Renal cortex interstitium (tissue), 3 donors: ENCODE data around the gene KPNA1. TPM values are rescaled to one million over a fixed set of nuclear protein-coding genes. Genes with fewer than 3 reads are reported as not detected.

Experiments
- polyA plus RNA-seq, 3 donors: library from polyadenylated mRNA; unstranded; fragments of 120-200 nt; gene quantifications; one replicate each; pipeline ENCODE4 v1.2.1, GENCODE V29; 2013; ENCODE audit not compliant: insufficient read length in 3 of 3

Gene KPNA1
- polyA plus RNA-seq, 3 donors = 43.1 to 56.0 (median 46.9) TPM

Other genes with a start within 250 kb of the KPNA1 start
- gene CSTA, start 189.7 kb downstream of the KPNA1 start, polyA plus RNA-seq = 1 to 10 TPM in 1 of 3 donors, under 1 TPM in 2; 0.74 to 1.1 (median 0.86) TPM
- gene MIX23, start 131.7 kb downstream of the KPNA1 start, polyA plus RNA-seq = 10 to 100 TPM; 49.0 to 70.6 (median 54.0) TPM
- 10 to 100 TPM; 69.6 to 73.1 (median 70.8) TPM for gene FAM162A, start 130.8 kb downstream of the KPNA1 start, polyA plus RNA-seq
- 10 to 100 TPM in 1 of 3 donors, 1 to 10 TPM in 2; 9.1 to 12.5 (median 9.9) TPM for gene WDR5B, start 98.9 kb downstream of the KPNA1 start, polyA plus RNA-seq
- 10 to 100 TPM; 13.4 to 16.6 (median 13.6) TPM for gene PARP9, start 49.4 kb upstream of the KPNA1 start, polyA plus RNA-seq
- 10 to 100 TPM; 12.0 to 14.2 (median 13.3) TPM for gene DTX3L, start 49.4 kb upstream of the KPNA1 start, polyA plus RNA-seq
- under 1 TPM; 0.32 to 0.58 (median 0.47) TPM for gene PARP15, start 62.7 kb upstream of the KPNA1 start, polyA plus RNA-seq
- 10 to 100 TPM; 18.8 to 28.3 (median 24.3) TPM for gene PARP14, start 165.9 kb upstream of the KPNA1 start, polyA plus RNA-seq